HG03103 (cell line): ENCODE data around the gene COASY.
"Not testable (repeated sequence)": the region's sequence is repeated elsewhere in the genome, so short reads cannot be mapped to it uniquely, and the experiment has no call there.

Experiments
- ATAC-seq: cut with Tn5 transposase; IDR thresholded peaks from one replicate; pipeline ENCODE4 v1.9.1; 2021; ENCODE audit warnings: low read depth; ENCODE audit not compliant: unreplicated experiment

COASY gene

DNA sequence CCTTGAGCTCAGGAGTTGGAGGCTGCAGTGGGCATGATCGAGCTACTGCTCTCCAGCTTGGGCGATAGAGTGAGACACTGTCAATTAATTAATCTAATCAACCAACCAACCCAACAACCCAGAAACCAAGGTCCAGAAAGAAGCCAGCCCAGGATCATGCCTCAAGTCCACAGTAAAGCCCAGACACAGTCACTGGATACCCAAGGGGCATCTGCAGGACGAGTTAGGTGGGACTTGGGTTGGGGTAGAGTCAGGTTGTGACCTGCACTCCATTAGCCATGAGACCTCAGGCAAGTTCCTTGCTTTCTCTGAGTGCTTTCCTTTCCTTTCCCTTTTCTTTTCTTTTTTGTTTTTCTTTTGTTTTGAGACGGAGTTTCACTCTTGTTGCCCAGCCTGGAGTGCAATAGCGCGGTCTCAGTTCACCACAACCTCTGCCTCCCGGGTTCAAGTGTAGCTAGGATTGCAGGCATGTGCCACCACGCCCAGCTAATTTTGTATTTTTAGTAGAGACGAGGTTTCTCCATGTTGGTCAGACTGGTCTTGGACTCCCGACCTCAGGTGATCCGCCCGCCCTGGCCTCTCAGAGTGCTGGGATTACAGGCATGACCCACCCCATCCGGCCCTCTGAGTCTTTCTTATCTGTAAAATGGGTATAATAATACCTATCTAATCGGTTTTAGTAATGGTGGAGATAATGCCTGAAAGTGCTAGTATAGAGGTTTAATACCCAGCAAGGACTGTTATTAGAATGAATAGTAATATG lies 12.8 kb upstream of the COASY start:
- ATAC-seq: no peak

DNA sequence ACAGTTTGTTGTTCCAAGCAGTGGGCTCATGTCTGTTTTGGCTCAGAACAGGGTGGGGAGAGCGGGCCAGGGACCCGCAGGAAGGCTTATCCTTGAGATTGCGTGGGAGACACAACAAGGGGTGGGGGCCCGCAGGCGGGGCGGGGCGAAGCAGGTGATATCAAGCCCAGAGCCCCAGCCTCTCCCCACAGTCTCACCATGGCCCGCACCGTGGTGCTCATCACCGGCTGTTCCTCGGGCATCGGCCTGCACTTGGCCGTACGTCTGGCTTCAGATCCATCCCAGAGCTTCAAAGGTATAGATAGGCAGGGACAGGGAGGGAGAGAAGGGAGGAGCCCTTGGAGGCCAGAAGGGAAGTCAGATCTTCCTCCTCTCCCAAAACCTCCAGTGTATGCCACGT lies 9.2 kb upstream of the COASY start, which contains the start of gene HSD17B1:
Gene HSD17B1, plus strand, starts transcription at position 188 of the 400 bp plus-strand sequence. Its CDS starts 11 bp downstream, at position 199.
- ATAC-seq: not testable (repeated sequence)

DNA sequence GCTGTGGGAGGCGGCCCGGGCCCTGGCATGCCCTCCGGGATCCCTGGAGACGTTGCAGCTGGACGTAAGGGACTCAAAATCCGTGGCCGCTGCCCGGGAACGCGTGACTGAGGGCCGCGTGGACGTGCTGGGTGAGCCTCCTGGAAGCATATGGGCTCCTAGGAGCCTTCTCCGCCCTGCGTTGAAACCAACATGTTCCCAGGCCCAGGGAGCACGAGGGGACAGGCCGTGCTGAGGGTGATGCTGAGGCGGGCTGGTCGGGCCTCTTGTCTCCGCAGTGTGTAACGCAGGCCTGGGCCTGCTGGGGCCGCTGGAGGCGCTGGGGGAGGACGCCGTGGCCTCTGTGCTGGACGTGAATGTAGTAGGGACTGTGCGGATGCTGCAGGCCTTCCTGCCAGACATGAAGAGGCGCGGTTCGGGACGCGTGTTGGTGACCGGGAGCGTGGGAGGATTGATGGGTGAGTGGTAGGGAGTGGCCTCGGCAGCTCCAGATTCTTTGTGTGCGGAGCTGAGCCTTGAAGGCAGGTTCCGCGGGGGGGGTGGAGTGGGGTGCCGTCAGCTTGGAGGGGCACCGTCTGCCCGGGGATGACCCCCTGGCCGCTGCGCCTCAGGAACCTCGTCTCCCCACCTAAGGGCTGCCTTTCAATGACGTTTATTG lies 8.7 kb upstream of the COASY start:
- ATAC-seq: no peak

DNA sequence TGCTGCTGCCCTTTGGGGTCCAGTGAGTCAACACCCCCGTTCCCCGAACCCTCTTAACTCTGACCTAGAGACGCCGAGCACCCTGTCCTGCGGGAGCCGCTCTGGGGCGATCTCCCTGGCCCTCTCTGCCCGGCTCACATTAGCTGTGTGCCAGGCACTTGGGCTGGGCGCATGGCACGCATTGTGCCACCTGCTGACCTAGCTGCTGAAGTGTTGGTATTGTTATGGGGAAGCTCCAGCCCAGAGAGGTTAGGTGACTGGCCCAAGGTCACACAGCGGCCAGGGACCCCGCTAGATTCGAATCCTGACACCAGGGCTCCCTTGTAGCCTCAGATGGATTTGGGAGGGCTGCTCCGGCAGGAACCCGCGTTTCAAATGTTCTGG lies 8.1 kb upstream of the COASY start:
- no peak for ATAC-seq

DNA sequence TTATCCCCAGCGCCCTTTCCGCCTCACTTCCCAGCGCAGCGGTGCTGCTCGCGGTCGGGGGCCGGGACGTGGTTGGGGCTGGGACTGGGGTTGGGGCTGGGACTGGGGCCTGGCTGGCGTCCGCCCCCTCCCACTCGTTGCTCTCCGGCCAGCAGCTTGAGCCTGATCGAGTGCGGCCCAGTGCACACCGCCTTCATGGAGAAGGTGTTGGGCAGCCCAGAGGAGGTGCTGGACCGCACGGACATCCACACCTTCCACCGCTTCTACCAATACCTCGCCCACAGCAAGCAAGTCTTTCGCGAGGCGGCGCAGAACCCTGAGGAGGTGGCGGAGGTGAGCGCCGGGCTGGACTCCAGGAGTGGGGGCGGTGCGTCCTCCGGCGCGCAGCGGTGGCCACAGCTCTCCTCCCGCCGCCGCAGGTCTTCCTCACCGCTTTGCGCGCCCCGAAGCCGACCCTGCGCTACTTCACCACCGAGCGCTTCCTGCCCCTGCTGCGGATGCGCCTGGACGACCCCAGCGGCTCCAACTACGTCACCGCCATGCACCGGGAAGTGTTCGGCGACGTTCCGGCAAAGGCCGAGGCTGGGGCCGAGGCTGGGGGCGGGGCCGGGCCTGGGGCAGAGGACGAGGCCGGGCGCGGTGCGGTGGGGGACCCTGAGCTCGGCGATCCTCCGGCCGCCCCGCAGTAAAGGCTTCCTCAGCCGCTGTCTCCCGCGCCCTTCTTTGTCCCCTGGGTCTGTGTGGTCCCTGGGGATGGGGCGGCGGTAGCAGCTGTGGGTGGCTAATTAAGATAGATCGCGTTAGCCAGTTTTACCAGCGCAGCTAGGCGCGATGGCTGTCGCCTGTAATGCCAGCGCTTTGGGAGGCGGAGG lies 7.5 kb upstream of the COASY start:
- ATAC-seq: peak; percentile 78

DNA sequence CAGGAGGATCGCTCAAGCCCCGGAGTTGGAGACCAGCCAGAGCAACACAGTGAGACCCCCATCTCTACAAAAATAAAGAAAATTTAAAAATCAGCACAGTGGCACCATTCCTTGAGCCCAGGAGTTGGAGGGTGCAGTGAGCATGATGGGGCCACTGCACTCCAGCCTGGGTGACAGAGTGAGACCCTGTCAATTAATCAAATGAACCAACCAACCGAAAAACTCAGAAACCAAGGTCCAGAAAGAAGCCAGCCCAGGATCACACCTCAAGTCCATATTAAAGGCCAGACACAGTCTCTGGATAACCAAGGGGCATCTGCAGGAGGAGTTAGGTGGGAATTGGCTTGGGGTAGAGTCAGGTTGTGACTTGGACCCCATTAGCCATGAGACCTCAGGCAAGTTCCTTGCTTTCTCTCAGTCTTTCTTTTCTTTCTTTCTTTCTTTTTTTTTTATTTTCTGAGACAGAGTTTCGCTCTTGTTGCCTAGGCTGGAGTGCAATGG lies 6.8 kb upstream of the COASY start:
- no peak for ATAC-seq

DNA sequence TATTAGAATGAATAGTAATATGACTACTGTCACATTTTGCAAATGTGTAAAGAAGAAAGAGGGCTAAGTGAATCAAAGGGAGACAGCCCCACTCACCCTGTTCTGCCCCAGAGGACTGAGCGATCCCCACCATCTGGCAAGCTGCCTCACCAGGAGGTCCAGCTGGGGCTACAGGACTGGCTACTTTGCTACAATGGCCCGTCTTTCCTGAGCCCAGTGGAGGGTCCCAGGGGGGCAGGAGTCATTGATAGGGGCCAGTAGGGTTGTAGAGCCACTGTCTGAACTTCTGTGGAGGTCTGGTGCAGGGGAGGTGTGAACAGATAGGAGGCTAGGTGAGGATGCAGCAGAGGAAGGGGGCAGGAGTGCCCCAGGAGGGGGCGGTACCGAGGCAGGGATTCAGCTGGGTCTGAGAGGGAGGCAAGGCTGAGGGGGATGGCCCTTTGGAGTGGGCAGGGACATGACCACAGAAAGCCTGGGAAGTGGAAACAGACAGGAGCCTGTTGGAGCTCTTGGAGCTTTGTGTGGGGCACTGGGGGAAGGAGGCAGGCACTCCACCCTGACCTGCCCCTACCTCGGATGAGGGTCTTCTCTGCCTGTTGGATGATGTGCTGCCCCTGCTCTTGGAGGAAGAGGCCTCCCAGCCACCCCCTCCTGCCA lies 5.9 kb upstream of the COASY start:
- not testable (repeated sequence) for ATAC-seq

DNA sequence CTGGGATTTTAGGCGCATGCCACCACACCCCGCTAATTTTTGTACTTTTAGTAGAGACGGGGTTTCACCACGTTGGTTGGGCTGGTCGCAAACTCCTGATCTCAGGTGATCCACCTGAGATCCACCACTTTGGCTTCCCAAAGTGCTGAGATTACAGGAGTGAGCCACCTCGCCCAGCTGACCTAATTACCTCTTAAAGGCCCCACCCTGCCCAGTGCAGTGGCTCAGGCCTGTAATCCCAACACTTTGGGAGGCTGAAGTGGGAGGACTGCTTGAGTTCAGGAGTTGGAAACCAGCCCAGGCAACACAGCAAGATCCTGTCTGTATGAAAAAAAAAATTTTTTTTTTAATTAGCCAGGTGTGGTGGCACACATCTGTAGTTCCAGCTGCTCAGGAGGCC lies 2.9 kb upstream of the COASY start:
- ATAC-seq: no peak

DNA sequence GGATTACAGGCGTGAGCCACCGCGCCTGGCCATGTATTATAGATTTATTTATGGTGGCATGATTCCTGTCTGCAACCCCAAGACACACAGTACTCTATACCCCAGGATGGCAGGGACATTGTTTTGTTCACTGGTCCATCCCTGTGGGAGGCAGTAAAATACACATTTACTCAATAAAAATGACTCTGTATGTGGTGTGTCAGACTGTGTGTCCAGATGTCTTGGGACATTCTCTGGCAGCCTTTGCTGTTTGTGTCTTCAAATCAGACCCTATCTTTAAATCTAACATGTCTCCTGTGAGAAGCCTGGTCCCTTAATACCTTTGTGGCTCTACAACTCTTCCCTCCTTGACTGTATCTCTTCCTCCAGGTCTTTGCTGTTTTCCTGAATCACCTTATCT lies 1.7 kb upstream of the COASY start:
- ATAC-seq: no peak

DNA sequence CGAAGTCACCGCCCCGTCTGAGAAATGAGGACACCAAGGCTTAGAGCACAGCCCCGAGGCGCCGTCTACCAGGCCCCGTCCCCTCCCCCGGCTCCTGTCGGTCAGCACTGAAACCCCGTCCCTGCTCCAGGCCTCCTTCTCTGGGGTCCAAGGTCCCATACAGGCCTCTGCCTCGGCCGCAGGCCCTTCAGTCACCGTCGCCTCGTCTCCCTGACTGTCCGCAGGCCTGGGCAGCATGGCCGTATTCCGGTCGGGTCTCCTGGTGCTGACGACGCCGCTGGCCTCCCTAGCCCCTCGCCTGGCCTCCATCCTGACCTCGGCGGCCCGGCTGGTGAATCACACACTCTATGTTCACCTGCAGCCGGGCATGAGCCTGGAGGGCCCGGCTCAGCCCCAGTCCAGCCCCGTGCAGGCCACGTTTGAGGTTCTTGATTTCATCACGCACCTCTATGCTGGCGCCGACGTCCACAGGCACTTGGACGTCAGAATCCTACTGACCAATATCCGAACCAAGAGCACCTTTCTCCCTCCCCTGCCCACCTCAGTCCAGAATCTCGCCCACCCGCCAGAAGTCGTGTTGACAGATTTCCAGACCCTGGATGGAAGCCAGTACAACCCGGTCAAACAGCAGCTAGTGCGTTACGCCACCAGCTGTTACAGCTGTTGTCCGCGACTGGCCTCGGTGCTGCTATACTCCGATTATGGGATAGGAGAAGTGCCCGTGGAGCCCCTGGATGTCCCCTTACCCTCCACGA lies 617 bp downstream of the COASY start:
- no peak for ATAC-seq

DNA sequence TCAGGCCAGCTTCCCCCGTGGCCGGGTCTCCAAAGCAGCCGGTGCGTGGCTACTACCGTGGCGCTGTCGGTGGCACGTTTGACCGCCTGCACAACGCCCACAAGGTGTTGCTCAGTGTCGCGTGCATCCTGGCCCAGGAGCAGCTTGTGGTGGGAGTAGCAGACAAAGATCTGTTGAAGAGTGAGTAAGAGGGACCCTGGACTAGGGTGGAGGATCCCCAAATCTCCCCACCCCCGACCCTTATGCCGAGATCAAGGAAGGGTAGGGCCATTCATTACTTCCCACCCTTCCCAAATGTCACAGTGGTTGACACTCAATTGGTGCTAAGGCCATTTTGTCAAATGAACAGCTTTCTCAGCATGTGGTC lies 1.2 kb downstream of the COASY start:
- no peak for ATAC-seq

DNA sequence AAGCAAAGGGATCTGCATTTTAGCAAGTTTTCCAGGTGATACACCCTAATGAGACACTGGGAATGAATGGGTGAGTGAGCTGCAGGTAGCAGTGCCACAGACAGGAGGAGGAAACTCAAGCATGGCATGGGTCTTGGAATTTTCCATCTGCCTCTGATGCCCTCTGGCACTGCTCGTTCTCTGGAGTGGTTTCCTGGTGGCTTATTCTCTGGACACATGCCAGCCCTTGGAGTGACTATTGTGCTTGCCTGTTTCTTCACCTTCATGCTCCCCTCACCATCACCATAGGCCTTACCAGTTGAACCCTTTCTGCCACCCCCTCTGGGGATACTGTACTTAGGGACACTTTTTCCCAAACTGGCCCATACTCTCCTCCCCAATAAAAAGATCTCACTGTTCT lies 1.6 kb downstream of the COASY start:
- no peak for ATAC-seq

DNA sequence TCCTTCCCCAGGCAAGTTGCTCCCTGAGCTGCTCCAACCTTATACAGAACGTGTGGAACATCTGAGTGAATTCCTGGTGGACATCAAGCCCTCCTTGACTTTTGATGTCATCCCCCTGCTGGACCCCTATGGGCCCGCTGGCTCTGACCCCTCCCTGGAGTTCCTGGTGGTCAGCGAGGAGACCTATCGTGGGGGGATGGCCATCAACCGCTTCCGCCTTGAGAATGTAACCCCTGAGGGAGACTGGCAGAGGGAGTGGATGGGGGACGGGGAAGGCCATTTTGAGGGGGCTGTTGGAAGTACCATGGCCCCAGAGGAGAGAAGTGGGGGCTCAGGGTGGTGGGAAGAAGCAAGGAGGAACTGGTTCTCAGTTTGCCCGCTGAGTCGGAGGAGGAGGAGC lies 2.0 kb downstream of the COASY start:
- ATAC-seq: no peak

DNA sequence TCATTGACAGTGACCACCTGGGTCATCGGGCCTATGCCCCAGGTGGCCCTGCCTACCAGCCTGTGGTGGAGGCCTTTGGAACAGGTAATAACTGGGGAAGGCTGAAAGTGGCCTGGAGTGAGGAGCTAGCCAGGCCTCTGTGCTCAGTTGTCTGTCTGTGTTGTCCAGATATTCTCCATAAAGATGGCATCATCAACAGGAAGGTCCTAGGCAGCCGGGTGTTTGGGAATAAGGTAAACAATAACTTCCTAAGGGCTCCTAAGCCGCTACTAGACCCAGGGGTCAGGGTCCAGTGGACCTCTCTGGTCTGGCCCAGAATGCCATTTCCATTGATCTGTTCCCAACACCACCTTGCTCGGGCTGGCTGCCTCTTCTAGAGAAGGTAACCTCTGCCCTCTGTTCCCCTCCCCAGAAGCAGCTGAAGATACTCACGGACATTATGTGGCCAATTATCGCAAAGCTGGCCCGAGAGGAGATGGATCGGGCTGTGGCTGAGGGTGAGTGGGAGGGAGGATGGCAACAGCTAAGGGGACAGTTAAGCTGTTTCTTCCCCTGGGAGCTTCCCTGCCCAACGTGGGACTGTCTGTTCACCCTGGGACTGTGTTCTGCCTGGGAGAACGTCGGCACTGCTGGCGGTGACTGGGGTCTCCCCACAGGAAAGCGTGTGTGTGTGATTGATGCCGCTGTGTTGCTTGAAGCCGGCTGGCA lies 3.0 kb downstream of the COASY start:
- no peak for ATAC-seq

DNA sequence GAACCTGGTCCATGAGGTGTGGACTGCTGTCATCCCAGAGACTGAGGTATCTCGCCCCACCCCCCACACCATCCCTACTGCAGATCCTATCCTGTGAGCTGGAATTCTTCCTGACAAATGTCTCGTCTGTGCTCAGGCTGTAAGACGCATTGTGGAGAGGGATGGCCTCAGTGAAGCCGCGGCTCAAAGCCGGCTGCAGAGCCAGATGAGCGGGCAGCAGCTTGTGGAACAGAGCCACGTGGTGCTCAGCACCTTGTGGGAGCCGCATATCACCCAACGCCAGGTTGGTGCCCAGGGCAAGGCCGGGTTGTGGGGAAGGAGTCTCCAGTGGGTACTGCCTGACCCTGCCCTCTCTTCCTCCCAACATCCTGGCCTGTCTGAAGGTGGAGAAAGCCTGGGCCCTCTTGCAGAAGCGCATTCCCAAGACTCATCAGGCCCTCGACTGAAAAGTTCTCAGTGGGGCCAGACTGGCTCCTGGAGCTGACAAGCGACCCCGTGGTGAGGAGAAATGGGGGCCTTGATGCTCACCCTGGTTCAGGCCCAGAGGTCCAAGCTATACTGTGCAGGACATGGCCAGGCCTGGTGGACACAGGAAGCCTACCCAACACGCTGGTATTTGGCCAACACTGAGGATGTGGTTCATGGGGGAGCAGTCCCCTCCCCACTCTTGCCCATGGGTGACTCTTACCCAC lies 3.7 kb downstream of the COASY start:
- no peak for ATAC-seq

DNA sequence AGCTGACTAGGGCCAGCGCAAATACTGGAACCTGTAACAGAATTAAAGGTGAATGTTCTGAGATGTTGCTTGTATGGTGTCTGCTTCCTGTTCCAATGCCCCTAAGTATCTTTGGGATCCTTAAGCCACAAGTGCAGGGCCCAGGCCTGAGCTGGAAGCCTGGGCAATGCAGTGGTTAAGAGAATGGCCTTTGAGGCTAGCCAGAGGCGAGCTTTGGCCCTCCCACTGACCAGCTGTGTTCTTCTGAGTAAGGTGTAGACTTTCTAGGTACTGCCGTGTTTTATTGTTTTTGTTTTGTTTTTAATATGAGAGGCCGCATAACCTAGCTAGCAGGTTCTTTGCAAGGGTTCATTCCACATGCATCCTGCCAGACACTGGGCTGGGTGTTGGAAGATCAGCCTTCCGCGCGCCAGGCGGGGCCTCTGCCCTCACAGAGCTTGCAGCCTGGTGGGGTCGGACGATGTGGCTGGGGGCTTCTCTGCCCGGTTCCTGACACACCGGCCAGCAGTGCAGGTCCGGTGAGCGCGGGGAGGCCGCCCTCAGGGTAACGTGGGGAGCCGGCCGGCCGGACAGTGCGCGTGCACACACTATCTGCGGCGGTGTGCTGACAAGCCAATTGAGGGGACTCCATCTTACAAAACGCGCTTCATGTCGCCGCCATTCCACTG lies 4.4 kb downstream of the COASY start:
- ATAC-seq: no peak

DNA sequence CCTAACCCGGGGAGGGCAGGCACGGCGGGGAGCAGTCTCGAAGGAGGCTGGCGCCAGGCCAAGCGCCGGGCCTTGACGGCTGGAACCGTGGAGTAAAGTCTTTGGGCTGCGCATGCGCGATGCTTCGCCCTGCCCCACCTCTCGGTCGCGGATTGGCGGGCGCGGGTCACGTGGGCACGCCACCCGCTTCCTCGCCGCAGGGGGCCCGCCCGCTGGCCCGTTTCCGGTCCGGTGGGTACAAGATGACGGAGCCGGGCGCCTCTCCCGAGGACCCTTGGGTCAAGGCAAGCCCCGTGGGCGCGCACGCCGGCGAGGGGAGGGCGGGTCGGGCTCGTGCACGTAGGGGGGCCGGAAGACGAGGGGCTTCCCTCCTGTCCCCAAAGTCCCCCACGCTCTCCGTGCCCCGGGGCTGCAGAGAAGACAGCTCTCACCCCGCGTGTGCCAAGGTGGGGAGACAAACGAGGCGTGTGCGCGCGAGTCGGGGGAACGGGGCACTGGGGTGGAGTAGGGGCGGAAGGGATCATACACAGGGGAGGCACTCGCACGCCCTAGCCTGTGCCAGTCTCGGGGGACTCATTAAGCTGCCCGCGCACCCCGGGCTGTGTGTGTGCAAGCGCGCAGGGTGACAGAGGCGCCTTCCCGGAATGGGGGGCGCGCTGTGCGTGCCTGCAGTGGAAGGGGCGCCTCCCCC lies 5.1 kb downstream of the COASY start, which contains the start of gene MLX:
Gene MLX, plus strand, starts transcription at position 218 of the 691 bp plus-strand sequence. Its CDS starts 25 bp downstream, at position 243.
- no peak for ATAC-seq
